ENCODE results near the gene ALOXE3.

Gene ALOXE3

DNA sequence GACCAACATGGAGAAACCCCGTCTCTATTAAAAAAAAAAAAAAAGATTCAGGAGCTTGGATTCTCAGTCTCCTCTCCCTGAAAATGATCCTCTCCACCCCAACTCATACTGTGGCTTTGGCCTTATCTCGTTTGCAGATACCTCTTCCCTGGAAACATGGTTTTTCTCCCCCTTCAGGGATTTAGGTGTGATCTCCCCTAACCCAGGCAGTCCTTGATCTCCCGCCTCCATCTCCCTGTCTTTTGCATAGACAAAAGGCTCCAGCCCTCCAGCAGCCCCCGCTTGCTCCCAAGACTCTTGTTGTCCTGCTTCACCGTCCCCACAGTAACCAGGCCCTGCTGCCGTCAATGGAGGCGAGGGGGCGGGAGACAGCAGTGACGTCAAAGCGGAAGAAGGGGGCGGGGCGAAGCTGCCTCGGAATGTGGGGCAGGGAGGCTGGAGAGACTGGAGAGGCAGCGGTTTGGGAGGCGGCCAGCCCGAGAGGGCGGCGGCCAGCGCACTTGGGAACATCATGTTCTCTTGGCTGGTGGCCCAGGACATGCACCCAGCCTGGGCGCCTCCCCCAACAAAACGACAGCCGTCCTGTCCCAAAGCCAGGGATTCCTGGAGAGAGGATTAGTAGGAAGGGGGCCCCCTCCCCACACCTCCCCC is 35.8 kb upstream of the ALOXE3 start:
- peak; percentile 89 to 97 for DNase-seq

DNA sequence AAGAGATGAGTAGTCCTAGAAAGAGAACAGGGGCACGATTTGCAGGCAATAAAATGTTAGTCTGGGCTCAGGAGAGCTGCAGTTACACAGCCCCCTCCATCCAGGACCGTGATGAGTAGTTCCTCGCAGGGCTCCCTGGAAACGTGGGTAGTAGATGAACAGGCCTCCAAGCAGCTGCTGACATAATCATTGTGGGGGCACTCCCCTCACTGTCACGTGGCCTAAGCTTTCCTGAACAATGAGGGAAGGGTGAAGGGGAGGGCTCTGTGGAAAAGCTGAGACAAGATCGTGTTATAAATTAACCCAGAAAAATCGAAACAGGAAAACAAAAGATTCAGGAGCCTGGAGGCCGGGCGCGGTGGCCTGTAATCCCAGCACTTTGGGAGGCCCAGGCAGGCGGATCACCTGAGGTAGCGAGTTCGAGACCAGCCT is 35.2 kb upstream of the ALOXE3 start:
- no peak for DNase-seq

DNA sequence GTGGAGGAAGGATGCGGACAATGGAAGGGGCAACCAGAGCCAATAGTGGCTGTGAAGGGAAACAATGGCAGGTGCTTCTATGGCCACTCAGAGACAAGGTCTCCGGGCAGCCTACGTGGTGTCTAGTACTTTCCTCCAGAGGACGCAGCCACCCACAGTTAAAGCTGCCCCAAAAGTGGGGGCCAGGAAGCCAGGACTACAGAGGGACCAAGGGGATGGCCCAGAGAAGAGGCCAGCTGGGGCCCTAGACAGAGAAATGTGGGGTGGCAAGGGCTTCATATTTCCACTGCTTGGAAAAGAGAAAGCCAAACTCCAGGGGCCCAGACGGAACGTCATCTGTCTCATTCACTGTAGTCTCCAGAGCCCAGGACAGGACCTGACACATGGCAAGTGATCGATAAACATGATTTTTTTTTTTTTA is 34.7 kb upstream of the ALOXE3 start:
- DNase-seq, result no peak

DNA sequence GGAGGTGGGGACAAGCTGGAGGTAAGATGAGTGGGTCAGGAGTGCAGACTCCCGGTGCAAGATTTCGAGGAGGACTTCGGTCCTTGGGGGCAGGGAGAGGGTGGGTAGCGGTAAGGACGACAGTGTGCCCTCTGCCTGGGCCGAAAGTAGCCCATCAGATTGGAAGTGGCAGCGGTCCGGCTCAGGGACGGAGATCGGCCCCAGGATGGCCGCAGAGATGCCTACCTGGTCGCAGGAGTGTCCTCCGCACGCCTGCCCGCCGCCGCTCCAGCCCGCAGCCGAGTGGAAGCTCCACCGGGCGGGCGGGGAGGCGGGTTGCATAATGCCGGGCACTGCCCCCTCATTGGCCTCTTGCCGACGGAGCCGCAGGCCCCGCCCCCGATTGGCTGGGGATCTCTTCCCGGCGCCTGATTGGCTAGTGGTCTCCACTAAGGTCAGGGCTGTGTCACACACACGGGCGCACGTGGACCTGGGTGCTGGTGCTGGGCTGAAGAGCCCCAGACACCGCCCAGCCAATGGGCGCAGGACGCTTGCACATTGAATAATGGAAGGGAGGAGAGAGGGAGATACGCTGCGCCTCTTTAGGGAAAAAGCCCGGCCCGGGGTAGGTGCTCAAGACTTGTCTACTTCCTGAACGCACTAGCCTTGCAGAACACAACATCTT is 33.9 kb upstream of the ALOXE3 start, which contains the start of gene PER1:
Gene PER1 (minus strand): TSS at position 293 of the 664 bp plus-strand sequence. CDS start 1,698 bp downstream, outside the sequence.
- peak in 1 of 2 experiments; percentile 21 for DNase-seq

DNA sequence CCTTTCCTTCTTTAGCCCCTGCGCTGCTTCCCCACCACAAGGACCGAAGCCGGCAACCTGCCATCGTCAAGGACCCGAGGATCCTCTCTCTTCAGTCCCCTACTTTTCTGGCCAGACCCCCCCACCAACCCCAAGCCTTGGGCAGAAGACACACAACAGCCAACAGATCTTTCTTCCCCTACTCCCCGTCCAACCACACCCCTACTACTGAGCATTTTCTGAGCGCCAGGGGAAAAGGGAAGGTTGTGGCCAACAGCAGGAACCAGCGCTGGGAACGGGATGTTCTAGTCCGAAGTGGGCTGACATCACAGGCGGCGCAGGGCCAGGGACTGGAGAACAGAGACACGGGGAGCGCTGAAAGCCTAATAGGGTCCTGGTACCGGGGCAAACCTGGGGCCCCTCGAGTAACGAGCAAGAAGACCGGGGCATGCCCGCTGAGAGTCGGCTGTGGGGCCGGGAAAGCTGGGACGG is 33.4 kb upstream of the ALOXE3 start:
- no peak for DNase-seq

DNA sequence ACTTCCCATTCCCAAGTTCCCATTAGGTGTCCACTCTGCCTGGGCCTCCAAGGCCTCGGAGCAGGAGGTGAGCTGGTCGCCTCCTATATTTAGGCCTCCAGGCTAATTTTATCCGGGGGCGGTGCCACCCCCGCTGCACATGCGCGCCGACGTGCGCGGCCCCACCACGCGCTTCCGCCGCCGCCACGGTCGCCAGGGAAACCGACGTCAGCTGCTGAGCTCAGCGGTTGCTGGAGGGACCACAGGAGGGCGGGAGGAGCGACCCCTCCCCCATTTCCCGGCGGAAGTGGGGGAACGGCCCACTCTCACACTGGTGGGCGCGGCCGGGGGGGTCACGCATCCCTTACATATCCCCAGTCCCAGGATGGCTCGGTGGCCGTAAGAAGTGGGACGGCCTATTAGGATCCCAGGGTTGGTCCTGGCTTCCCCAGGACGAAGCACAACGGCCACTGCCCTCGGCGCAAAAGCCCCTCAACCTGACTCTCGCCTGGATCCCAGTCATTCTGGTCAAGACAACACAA is 32.9 kb upstream of the ALOXE3 start:
- DNase-seq, result no peak

DNA sequence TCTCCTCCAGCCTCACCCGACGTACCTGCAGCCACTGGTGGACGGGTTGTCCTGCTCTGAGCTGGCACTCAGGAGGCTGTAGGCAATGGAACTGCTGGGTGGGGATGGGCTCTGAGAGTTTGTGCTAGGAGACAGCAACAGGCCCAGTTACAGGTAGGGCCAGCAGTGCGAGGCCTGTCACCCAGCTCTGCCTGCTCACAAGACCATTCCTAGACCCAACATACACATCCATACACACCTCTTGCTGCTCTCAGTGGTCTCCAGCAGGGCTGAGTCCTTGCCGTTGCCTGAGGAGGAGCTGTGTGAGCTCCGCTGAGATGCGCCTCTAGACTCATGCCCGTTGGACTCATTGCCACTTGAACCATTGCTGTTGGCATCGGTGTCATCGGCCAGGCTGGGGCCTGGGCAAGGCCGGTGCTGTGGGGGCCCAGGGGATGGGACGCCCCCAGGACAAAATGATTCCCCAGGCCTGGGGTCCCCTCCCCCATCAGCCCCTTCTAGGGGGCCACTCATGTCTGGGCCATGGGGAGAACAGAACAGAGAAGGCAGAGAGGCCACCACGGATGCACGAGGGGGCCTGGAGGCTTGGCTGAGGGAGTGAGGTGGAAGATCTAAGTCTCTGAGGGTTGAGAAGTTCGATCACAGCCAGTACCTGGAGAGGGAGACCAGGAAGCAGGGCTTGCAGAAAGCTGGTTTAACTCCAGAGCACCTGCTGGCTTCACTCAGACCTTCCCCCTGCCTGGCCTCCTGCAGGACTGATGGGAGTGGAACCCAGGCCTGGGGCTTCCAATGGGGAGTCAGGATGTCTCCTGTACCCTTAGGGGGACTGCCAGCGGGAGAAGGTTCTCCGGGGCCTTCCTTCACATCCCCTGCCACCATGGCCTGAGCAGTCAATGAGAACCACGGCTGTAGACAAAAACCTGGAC is 32.1 kb upstream of the ALOXE3 start:
- no peak for DNase-seq

DNA sequence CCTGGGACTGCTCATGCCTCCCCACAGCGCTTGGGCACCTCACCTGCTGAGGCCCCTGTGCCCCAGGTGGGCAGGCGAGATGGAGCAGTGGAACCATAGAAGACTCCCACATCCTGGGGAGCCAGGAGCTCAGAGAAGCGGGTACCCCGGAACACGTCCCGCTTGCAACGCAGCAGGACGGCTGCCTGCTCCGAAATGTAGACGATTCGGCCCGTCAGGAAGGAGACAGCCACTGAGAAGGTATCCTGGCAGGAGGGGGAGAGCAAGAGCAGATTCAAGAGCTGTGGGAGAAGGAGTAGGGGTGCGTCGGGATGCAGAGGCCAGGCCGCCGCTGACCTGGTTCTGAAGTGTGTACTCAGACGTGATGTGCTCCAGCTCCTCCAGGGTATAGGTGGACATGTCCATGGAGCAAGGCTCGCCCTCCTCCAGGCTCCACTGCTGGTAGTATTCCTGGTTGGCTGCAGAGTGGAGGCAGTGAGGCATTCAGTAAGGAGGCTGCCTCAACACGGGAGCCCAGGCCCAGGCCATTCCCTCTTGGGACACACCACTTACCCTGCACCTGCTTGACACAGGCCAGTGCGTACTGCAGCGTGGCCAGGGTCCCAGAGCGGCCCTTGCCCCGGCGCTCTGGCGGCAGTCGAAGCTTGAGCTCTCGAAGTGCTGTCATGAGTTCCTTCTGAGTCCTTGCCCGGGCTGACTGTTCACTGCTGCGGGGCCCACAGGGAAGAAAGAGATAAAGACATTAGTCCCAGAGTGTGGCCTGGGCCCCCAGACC is 31.3 kb upstream of the ALOXE3 start:
- DNase-seq, result no peak

DNA sequence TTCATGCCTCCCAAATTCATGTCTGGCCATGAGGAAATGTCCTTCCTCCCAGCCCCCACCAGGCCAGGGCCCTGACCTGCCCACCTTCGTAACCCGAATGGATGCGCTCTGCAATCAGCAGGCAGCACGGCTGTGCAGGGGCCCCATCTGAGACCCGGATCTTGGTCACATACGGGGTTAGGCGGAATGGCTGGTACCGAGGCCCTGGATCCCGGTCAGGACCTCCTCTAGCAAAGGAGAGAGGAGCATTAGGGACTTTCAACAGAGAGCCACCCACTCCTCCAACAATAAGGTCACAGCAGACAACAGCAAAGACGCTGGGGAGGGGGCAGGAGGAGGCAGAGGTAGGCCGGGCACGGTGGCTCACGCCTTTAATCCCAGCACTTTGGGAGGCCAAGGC is 30.2 kb upstream of the ALOXE3 start:
- DNase-seq, result no peak

DNA sequence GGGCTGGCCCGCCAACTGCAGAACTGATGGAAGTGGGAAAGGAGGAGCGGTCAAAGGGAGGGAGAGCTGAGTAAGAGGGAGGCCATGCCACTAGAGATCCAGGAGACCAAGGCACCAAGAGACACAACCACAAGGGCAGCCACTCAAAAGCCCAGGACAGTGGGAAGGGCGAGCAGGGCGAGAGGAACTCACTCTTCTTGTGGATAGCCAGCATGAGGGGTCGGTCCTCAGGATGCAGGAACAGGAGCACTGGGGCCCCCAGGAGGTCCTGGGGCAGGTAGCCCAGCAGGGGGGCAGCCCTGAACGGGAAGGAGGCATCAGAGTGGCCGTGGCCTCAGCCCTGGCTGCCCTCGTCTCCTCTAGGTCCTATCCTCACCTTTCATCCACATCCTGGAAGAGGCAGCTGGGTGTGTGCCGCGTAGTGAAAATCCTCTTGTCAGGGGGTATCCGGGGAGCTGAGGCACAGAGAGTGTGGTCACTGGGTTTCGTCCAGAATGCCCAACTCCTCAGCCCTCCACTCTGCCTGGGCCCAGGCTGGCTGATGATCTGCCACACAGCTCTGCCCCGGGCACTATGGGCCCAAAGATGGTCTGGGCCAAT is 29.6 kb upstream of the ALOXE3 start:
- no peak for DNase-seq

DNA sequence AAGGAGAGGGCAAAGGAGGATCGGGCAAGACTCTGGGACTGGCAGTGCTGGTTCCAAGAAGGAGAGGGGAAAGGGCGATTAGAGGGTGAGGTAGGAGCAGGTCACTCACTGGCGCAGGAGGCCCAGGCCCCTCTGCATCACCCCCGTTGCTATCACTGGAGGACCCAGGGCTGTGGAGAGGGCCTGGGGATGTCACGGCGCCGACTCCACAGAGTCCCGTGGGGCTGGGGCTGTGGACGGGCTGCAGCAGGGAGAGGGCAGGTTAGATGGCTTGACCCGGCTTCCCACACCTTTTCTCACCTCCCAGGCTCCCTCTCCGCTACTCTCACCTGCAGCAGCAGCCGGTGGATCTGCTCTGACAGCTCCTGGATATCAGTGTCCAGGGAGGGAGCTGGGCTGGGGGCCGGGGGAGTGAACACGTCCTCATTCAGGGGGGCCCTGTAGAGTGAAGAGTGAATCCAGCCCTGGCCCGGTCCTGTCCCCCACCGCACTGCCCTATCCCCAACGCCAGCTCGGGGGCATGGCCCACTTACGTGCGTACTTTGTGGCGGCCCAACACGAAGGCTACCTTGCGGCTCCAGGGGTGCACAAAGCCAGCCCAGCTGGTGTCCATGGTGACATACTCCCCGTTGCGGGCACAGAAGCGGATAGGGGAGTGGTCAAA is 29.0 kb upstream of the ALOXE3 start:
- DNase-seq, result no peak

DNA sequence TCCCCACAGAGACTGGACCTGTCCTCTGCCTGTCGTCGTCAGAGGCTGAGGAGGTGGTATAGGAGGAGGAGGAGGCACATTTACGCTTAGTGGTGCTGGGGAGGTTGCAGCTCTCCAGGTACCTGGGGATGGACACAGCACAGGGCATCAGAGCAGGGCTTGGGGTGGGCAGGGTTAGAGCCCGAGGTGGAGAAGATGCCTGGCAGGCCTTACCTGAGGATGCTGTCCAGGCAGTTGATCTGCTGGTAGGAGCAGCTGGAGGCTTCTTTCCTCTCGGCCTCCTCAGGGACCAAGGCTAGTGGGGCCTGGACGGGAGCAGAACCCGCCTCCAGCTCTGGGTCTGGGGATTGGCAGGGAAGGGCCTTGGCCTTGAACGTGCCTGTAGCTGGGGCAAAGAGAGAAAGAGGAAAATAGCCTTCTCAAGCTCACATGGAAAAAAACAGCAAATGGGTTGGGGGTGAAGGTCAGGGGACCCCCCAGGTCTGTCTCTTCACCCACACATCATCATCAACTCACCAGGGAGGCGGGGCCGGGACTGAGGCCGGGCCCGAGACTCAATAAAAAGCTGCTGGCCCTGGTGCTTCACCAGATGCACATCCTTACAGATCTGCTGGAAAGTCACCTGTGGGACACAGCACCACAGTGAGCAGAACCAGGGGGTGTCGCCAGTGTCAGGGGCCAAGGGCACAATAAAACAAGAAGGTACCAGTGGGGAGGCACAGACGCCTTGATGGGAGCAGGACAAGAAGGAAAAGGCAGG is 28.2 kb upstream of the ALOXE3 start:
- no peak for DNase-seq

DNA sequence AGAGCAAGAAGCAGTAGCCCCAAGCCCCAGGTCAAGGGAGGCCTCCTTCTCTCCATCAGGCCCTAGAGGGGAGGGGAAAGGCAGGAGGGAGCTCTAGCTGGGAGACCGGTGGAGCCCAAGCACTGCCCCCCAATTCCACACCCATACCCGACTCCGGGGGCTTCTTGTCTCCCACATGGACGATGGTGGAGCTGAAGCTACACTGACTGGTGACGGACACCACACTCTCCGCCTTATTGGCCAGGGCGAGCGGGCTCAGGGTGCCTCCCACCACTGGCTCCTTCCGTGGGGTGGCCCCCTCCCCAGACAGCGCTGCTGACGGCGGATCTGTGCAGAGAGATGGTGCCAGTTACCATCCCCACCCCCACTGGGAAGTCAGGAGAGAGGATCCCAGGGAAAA is 27.5 kb upstream of the ALOXE3 start:
- DNase-seq, result no peak

DNA sequence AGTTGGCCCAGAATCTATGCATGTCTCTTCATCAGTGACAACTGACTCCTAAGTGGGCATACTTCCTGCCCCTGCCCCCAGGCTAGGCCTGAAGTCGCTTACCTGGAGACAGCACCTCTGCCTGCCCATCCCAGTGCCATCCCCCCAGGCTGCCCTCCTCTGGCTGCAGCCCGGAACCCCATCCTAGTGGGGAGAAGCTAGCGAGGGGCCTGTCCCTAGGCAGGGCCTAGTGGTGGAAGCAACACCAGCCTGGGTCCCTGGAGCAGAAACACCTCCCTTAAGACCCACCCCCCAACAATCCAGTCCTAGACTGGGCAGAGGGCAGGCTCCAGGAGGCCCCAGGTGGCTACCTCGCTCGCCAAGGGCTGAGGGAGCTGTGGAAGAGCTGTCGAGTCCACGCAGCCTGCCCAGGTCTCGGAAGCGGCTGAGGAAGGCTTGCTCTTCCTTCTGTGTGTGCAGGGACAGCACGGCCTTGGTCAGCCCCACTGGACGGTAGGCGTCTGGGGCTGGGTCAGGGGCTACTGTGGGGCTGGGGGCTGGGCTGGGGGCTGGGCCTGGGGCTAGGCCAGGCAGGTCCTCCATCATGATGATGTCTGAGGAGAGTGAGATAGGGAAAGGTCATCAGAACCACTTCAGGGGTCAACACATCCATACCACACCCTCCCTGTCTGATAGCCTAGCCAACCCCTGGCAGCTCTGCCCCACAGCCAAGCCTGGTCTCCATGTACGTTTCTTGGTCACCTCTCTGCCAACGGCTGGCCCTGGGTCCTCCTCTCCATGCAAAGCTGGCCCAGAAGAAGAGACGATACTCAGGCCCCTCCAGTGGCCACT is 26.3 kb upstream of the ALOXE3 start:
- DNase-seq, result no peak

DNA sequence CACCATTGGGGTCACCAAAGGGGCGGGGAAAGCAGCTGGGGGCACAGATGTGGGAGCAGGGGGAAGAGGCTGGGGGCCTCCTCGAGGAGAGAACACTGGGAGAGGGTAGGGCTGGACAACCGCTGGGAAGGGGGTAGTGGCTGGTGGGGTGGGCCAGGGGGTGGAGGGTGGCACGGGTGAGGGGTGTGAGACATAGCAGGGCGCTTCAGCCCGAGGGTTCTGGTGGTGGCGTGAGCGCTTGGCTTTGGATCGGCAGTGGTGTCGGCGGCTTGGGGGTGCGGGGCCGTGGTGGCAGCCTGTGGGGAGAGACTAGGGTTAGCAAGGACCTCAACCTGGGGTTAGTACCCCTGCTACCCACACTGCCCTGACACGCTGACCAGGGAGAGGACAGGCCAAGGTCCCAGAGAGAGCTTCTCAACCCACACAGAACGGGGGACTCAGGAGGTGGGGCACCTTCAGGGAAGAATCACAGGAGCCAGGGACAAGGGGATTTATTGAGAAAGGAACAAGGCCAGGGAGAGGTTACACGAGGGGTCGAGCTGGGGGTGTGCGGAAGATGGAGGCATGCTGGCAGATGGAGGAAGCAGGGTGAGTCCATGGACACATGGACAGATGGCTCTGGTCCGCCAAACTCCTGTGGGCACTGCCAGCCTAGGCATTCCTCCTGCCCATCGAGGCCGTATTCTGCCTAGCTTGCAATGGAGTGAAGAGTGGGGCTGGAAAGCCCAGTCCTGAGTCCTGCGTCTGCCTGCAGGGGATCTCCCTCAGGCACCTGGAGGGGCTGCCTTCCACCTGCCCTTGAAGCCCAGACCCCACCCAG is 25.5 kb upstream of the ALOXE3 start:
- DNase-seq, result no peak

DNA sequence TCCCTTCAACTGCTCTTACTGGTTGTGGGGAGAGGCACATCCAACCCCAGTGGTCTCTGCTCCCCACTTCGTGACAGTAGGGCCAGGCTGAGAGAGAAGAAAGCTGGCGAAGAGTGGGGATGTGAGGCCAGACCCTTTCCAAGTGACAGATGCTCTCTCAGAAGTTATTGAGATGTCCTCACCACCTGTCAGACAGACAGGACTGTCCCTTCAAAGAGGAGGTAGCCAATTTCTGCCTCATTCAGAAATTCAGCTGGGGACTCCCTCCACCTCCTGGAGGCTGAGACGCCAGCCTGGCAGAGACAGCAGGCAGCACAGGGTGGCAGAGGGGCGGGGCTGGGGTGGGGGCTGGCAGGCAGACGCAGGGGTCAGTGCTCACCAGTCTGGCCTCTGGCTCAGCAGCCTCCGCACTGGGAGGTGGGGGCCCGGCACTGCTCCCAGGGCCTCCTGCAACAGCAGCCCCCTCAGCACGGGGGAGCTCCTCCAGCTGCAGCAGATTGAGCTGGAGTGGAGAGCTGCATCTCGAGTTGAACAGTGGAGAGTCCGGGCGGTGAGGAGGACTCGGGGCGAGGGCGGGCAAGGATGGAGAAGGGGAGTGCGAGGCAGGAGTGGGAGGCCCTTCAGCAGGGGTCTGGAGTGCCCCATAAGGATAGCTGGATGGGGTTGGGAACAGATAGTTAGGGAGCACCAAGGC is 24.7 kb upstream of the ALOXE3 start:
- no peak for DNase-seq

DNA sequence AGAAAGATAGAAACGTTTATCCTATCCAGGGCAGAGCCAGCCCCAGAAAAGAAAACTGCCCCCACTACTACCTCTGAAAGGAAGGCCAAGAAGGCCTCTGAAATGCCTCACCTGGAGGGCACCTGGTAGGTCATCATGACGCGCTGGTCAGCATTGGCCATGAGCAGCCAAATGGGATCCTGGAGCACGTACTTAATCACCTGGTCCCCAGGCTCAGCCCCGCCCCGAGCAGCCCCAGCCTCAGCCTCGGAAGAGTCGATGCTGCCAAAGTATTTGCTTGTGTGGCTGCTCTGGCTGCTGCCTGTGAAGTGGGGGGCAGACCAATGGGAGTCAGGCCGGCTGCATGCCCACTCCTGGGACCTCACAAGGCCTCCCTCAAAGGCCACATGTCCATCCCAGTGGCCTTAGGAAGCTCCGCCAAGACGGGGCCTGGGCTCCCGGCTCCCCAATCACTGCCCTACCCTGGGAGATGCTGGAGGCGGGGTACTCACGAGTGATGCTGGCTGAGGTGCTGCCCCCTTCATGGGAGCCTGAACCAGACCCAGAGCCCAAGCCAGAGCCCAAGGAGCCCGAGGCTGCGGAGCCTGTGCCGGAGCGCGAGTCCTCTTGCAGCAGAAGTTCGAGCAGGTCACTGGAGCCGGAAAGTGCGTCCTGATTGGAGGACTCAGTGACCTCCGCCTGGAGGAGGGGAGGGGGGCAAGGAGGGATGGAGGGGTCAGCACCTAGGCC is 24.0 kb upstream of the ALOXE3 start:
- DNase-seq, result no peak
